G401.6 (cell line): ENCODE results near the gene TMEM255B.
"Not testable (repeated sequence)": the region's sequence is repeated elsewhere in the genome, so short reads cannot be mapped to it uniquely, and the experiment has no call there.

Experiments
- FAIRE-seq: peaks from 2 replicates; lab custom pipeline; 2012; peaks lifted over from hg19 to GRCh38; lab: Jason Lieb, UNC

TMEM255B gene

DNA sequence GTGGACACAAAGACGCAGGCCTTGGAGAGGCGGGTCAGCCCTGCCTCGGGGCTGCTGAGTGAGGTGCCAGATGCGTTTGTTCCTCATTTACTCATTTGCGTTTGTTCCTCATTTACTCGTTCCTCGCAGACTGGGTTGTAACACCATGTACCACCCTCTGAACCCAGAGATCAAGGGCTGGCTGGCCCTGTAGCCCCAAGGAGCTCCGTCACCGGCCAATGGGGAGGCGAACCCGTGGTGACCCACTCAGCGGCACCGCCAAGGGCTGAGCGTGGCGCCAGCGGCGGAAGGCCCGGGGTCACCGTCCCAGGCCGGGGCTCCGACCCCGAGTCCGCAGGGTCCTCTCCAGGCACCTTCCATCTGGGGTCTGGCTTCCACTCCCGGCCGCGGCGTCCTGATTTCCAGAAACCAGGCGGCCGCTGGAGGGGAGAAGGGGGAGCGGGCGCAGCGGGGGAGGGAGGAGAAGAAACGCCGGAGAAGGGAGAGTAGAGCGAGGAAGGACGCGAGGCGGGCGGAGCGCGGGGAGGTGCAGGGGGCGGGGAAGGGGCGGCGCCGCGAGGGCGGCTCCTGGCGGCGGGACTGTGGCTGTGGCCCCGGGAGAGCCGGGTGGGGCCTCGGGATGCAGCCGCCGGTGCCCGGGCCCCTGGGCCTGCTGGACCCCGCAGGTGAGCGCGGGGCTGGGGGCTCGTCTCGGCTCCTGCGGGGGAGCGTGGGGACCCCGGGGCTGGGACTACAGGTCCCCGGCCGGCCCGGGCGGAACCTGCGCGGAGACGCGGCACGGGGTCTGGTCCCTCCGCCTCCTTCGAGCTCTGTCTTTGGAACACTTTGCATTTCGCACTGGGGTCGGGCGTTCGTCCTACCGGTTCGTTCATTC lies at the start of gene TMEM255B:
TSS of gene TMEM255B (plus strand) at position 576 of the 874 bp plus-strand sequence. CDS start at position 620, 44 bp downstream.
- FAIRE-seq: no peak

DNA sequence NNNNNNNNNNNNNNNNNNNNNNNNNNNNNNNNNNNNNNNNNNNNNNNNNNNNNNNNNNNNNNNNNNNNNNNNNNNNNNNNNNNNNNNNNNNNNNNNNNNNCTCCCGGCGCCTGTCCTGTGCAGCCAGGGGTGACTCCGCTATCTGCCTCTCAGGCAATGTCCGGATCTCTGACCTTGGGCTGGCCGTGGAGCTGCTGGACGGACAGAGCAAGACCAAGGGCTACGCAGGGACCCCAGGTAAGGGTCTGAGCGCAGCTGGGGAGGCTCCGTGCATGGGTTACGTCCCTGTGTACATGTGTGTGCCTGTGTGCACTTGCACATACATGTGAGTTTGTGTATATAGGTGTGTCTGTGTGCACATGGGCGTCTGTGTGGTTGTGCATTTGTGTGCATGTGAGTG lies 36.1 kb upstream of the TMEM255B start:
- no peak for FAIRE-seq

DNA sequence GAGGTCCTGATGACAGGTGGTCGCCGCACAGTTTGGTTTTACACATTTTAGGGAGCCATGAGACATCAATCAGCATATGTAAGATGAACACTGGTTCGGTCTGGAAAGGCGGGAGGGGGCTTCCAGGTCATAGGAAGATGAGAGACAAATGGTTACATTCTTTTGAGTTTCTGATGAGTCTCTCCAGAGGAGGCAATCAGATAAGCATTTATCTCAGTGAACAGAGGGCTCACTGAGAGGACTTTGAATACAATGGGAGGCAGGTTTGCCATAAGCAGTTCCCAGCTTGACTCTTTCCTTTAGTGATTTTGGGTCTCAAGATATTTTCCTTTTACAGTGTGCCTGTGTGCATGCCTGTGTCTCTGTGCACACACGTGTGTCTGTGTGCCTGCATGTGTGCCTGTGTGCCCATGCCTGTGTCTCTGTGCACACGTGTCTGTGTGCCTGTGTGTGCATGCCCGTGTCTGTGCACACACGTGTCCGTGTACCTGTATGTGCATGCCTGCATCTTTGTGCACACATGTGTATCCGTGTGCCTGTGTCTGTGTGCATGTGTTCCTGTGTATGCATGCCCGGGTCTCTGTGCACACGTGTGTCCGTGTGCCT lies 35.5 kb upstream of the TMEM255B start:
- FAIRE-seq: no peak

DNA sequence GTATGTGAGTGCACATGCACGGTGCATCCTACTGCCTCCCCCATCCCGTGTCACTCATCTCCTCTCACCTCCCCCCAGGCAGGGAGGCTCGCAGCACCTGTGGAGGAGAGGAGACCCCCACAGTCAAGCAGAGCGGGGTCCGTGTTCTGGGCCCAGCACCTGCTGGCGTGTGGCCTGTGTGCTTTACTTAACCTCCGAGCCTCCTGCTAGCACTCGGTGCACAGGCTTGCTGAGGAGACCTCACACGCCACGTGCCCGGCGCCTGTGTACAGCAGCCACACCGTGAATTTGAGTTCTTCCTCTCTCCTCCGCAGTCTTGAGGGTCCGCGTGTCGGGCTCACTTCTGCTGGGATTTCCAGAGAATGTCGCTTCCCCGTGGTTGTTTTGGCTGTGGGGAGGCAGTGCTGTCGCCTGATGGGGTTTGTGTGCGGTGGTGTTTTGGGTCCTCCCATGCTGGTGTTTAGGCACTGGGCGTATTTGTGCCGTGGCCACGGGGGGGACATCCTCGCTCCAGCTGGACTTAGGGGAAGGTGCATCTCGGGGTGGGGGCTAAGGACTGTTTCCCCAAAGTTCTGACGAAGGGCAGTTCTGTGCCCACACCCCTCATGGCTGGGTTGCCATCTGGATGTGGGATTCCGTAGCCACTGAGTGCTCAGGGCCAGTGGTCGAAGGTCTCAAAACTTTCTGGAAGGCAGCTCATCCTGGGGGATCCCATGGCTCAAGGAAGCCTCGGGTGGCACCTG lies 34.8 kb upstream of the TMEM255B start:
- no peak for FAIRE-seq

DNA sequence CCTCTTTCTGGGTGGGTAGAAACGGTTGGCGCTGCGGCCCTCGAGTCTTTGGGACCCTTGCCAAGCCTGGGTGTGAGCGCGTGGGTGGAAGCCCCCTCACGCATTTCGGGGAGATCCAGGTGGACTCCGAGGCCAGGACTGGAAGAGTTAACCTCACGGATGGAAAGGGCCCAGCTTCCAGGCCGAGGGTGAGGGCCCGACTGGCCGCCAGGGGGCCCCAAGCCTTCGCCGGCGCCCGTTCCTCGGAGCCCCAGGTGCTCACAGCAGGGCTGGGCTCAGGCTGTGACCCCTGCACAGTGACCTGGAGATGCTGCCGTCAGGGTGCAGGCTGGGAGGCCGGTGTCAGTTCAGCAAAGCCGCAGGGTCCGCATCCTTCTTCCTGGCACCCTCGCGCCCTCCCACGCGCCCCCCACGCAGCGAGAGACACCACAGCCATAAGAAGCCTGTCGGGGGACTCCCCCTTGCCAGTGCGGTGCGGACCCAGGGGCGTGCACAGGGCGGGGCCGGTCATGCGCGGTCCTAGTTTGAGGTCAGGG lies 34.2 kb upstream of the TMEM255B start:
- FAIRE-seq: peak; percentile 60

DNA sequence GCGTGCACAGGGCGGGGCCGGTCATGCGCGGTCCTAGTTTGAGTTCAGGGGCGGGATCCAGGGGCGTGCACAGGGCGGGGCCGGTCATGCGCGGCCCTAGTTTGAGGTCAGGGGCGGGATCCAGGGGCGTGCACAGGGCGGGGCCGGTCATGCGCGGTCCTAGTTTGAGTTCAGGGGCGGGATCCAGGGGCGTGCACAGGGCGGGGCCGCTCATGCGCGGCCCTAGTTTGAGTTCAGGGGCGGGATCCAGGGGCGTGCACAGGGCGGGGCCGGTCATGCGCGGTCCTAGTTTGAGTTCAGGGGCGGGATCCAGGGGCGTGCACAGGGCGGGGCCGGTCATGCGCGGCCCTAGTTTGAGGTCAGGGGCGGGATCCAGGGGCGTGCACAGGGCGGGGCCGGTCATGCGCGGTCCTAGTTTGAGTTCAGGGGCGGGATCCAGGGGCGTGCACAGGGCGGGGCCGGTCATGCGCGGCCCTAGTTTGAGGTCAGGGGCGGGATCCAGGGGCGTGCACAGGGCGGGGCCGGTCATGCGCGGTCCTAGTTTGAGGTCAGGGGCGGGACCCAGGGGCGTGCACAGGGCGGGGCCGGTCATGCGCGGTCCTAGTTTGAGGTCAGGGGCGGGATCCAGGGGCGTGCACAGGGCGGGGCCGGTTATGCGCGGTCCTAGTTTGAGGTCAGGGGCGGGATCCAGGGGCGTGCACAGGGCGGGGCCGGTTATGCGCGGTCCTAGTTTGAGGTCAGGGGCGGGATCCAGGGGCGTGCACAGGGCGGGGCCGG lies 33.5 kb upstream of the TMEM255B start:
- not testable (repeated sequence) for FAIRE-seq

DNA sequence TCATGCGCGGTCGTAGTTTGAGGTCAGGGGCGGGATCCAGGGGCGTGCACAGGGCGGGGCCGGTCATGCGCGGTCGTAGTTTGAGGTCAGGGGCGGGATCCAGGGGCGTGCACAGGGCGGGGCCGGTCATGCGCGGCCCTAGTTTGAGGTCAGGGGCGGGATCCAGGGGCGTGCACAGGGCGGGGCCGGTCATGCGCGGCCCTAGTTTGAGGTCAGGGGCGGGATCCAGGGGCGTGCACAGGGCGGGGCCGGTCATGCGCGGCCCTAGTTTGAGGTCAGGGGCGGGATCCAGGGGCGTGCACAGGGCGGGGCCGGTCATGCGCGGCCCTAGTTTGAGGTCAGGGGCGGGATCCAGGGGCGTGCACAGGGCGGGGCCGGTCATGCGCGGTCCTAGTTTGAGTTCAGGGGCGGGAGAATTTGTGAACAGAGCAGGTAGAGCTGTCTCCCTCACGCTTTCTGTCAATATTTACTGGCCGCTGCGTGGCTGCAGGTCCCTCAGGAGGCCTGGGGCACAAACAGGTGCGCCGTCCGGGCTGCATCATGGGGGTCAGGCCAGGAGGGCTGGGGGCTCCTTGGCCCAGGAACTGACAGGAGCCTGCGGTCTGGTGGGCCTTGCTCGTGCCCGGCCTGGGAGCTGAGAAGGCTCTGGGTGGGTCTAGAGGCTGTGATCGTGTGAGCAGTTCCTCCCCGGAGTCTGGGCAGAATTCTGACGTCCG lies 32.8 kb upstream of the TMEM255B start:
- FAIRE-seq: not testable (repeated sequence)

DNA sequence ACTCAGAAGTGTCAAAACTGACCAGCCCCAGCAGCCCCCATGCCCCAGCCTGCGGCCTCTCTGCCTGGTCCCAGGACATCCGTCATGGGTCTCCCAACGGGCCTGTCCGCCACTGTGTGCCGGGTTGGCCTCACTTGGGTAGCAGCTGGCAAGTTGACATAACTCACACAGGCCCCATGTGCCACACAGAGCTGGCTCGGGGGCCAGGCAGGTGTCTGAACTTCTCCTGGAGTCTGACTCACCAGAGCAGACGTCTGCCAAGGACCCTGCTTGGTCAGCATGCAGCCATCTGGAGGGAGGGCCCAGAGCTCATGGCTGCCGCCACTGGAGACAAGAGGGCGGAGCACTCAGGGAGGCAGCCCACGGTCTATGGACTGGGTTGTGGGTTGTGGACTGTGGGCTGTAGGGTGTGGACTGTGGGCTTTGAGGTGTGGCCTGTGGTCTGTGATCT lies 32.0 kb upstream of the TMEM255B start:
- FAIRE-seq: no peak

DNA sequence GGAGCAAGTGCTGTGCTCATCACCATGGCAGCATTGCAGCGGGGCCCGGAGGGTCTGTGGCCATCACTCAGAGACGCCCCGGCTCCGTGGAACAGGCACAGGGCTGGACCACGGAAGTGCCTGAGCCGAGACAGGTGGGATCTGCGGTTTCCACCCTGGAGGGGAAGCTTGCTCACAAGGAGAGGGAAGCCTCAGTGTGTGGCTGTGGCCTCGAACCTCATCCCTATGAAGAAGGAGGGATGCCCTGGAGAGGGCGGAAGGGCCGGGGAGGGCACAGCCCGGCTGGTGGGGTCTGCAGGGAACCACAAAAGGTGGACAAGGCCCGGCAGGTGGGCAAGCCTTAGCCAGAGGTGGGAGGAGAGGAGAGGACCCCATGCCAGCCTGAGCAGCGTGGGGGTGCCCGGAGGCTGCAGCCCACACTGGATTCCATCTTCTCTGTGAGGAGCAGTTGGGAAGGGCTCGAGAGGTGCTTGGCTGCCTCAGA lies 30.4 kb upstream of the TMEM255B start:
- FAIRE-seq: no peak

DNA sequence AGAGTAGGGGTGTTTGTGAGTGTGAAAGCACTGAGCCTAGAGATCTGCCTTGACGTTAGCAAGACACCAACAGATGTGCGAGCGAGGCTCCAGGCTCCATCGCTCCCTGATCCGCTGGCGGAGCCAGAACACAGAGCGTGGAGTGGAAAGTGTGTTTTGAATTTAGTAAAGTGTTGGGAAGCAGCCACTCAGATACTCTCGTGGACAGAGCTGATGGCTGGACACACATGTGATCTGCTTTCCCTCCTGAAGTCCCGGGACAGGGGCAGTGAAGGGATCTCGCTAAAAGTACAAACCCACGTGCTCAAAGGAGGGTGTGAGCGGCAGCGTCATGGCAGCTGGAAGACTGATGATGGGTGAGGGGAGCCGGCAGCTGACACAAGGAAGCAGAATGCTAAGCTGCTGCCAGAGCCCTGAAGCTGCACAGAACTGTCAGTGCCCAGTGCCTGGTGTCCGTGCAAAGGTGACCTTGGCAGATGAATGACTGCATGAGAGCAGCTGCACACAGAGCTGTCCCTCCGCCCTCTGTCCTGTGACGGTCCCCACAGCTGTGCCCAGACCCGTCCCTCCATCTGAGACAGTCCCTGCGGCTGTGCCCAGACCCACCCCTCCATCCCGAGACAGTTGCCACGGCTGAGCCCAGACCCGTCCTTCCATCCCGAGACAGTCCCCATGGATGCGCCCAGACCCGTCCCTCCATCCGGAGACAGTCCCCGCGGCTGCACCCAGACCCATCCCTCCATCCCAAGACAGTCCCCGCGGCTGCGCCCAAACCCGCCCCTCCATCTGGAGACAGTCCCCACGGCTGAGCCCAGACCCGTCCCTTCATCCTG lies 29.6 kb upstream of the TMEM255B start:
- no peak for FAIRE-seq

DNA sequence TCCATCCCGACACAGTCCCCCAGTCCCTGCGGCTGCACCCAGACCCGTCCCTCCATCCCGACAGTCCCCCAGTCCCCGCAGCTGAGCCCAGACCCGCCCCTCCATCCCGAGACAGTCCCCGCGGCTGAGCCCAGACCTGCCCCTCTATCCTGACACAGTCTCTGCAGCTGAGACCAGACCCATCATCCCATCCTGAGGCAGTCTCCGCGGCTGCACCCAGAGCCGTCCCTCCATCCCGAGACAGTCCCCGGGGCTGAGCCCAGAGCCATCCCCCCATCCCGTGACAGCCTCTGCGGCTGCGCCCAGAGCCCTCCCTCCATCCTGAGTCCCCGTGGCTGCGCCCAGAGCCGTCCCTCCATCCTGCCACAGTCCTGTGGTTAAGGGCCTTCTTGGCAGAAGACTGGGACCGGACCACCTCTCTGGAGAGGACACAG lies 28.8 kb upstream of the TMEM255B start:
- FAIRE-seq: no peak

DNA sequence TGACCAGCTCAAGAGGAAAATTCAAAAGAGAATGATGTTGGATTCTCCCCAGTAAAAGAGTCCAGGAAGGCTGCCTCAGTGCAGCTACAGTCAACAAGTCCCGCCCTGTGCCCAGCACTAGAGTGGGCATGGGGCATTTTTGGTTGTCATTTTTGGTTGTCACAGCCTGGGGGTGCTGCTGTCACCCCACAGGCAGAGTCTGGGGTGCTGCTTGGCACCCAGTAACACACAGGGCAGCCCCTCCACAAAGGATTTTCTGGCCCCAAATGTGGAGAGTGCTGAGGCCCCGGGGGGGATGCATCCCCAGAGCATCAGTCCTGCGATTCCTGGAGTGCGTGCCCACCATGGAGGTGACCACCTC lies 28.2 kb upstream of the TMEM255B start:
- FAIRE-seq: no peak

DNA sequence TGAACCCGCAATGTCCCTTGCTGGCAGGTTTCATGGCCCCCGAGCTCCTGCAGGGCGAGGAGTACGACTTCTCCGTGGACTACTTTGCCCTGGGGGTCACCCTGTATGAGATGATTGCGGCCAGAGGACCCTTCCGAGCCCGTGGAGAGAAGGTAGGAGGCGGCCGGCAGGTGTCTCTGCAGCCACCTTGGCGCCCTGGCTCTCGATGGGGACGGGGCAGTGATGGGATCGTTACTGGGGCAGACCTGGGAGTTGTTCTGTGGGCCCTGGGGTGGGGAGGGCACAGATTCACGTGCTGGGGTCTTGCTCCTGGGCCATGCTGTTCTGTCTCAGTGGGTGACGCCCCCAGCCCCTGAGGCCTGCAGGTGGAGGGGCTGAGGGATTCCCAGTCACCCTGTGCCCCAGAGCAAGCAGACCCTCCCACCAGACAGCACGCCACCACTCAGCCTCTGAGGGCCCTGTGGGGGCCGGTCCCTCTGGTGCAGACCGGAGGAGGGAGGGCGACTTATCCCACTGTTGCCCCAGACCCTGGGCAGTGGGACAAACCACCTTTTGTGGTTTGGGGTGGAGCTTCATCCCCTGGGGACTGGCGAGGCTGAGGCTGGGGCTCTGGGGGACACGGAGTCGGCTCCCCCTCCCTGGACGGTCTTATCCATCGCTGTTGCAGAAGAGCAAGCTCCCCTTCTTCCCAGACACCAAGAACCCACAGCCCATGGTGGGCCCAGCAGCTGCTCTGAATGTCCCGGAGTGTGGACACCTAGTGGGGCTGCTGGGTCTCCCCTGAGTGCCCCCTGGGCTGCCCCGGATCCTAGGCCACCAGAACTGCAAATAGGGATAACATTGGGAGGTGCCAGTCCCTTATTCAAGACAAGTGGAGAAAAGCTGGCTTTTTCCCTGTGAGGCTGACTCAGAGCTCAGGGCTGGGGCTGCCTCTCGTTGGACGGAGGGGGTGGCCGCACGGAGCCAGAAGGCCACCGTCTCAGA lies 27.5 kb upstream of the TMEM255B start:
- no peak for FAIRE-seq

DNA sequence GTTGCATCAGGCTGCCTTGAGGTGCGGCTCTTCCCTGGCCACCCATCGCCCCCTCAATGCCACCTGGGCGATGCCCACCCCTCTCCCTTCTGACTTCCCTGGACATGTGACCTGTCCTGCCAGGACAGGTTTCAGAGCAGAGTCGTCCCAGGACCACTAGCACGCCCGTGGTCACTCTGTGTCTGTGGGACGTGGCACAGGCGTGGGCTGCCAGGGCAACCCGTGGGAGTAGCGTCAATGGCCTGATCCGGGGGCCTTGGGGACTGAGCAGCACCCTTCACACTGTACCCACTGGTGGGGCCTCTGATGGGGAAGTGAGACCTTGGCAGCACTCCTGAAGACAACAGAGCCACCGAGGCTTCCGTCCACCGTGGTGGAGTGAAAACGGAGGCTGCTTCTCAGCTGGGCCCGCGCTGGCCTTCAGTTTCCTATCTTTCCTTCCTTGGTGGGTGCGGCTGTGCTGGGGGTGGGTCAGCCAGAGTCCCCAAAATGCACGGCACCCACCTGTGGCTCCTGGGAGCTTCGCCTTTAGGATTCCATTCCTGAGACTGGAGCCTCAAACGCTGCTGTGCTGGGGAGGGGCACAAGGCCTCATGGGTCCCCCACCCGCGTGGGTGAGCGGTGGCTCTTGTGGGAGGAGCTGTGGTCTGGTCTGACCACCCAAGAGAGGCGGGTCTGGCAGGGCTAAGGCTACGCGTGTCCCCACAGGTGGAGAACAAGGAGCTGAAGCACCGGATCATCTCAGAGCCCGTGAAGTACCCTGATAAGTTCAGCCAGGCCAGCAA lies 26.7 kb upstream of the TMEM255B start:
- no peak for FAIRE-seq

DNA sequence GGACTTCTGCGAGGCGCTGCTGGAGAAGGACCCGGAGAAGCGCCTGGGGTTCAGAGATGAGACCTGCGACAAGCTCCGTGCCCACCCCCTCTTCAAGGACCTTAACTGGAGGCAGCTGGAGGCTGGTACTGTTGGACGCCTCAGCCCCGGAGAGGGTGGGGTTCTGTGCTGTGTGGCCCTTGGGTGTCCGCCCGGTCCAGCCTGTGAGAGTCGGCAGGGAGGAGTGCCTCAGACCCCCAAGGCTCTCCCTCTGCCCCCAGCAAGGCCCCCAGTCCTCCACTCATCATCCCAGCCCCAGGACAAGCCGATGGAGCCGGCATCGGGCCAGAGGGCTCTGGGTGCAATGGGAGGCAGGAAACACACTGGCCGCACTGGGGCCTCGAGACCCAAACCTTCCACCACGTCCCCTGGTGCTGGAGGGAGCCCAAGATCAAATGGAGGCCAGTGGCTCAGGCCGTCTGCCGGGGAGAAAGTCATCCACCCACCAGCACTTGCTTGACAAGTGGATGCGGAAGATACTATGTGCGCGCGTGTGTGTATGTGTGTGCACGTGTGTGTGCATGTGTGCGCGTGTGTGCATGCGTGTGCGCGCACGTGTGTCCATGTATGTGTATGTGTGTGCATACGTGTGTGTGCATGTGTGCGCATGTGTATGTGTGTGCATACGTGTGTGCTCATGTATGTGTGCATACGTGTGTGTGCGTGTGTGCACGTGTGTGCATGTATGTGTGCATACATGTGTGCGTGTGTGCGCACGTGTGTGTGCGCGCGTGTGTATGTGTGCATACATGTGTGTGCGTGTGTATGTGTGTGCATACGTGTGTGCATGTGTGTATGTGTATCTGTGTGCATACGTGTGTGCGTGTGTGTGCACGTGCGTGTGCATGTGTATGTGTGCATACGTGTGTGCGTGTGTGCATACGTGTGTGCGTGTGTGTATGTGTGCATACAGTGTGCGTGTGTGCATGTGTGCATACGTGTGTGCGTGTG lies 25.8 kb upstream of the TMEM255B start:
- no peak for FAIRE-seq

DNA sequence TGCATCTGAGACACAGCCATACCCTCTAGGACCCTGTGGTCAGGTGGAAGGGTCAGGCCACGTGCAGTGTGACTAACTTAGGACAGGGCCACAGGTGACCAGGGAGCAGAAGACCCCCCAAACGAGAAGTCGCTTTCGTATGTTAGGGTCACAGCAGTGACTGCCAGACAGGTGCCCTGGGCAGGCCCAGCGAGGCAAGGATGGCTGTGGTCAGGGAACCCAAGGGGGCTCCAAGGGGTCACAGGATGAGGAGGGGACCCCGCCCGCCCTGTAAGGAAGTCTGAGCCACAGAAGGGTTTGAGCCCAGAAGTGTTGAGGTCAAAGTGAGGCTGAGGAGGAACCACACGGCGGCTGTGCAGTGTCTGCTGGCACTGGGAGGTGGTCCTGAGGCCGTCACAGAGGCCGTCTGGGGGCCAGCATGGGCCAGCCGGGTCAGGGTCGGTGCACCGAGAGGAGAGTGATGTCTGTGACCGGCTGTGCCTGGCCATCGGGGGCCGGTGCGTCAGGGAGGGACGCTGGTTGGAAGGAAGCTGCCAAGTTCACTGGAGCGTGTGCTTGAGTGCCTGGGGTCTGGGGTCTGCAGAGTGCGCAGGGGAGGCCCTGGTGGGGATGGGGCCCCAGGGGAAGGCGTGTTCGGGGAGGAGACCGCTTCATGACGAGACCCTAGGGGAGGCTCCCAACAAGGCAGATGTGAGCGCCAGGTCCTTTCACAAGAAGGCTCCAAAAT lies 24.8 kb upstream of the TMEM255B start:
- FAIRE-seq: no peak
